ENCODE data around the gene TCERG1.
A peak's percentile ranks its signal among the peaks of the same experiment; 100 is the strongest.

Gene TCERG1

DNA sequence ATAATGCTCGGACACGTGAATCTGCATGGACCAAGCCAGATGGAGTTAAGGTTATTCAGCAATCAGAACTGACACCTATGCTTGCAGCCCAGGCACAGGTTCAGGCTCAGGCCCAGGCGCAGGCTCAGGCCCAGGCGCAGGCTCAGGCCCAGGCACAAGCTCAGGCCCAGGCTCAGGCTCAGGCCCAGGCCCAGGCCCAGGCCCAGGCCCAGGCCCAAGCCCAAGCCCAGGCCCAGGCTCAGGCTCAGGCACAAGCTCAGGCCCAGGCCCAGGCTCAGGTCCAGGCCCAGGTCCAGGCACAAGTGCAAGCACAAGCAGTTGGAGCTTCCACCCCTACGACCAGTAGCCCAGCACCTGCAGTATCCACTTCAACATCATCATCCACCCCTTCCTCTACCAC, 11.8 kb downstream of the TCERG1 start:
- DNase-seq = no peak

DNA sequence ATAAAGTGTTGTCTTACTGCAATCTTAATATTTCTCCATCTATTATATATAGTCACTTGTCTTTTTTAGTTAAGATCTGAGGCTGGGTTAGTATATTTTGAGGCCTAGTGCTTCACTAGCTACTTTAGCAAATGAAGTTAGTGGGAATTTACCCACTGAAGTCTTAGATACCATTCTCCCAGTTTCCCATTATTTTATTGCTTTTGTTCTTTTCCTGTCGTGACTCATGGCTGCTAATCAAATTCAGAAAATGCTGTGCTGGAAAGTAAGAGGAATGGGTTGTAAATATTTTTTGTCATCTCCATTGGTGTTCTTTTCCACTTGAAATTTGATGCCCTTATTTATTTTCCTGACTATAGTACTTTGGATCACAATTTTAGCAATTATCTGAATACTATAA, 14.2 kb downstream of the TCERG1 start:
- no peak for DNase-seq

DNA sequence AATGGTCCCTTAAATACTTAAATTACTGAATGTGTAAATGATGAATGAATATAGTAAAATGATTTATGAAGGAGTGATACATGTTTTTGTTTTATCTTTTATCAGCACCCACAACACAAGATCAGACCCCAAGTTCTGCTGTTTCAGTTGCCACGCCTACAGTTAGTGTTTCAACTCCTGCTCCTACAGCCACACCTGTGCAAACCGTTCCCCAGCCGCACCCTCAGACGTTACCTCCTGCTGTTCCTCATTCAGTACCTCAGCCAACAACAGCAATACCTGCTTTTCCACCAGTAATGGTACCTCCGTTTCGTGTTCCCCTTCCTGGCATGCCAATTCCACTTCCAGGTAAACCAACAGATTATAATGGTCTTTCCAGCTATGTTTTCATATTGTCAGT, 16.3 kb downstream of the TCERG1 start:
- DNase-seq = no peak

DNA sequence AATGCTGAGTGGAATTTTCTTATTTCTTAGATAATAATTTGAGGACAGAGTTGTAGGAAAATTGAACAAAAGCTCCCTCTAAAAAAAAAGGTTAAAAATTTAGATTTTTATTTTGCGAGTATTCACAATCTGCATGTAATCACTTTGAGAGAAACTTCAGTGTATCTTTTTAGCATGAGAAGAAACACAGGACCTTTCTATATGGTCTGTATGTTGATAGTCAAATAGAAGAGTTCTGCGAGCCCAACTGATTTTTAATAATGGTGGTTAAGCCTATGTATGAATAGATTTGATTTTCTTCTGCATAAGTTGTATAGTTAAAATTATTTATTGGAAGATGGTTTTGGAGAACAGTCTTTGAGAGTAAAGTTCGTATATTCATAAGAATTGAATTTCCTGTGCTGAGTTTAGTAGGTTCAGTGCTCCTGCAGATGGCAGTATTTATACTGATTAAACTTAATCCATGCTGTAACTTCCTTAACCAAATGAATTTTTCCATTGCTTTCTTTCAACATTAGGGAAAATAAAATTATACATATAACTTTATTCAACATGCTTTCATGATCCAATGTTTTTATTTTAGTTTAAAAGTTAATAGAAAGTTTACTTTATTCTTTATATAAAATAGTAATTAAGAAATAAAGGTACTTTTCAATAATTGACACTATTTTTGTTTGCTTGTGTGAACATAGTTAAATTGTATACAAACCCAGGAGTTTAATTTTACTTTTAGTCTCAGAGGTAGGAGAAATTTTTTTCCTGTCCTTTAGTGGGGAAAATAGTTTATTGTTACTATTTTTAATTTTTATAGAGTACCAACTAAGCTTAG, 19.6 kb downstream of the TCERG1 start:
- no peak for DNase-seq

DNA sequence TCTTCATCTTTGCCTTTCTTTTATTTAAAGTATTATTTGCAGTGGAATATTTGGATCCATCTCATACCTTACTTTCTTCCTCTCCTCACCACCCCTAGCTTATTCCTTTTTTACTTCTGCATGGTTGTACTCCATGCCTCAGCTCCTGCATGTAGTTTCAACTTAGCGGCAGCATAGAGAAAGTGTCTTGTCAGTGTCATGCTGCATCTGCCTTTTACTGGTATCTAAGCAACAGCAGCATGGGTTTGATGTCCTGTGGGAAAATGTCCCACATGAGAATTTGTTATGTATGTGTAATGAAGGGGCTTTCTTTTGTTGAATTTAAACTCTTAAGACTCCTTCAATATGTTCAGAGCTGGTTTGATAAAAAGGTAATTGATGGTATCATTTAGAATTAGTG, 20.6 kb downstream of the TCERG1 start:
- no peak for DNase-seq

DNA sequence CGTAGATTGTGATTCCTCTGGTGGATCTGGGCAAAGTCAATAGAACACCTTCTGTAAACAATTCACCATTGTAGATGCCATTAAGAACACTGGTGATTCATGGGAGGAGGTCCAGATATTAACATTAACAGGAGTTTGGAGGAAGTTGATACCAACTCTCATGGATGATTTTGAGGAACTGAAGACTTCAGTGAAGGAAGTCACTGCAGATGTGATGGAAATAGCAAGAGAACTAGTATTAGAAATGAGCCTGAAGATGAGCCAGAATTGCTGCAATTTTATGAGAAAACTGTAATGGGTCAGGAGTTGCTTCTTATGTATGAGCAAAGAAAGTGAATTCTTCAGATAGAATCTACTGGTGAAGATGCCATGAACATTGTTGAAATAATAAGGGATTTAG, 26.9 kb downstream of the TCERG1 start:
- DNase-seq = peak; percentile 71

DNA sequence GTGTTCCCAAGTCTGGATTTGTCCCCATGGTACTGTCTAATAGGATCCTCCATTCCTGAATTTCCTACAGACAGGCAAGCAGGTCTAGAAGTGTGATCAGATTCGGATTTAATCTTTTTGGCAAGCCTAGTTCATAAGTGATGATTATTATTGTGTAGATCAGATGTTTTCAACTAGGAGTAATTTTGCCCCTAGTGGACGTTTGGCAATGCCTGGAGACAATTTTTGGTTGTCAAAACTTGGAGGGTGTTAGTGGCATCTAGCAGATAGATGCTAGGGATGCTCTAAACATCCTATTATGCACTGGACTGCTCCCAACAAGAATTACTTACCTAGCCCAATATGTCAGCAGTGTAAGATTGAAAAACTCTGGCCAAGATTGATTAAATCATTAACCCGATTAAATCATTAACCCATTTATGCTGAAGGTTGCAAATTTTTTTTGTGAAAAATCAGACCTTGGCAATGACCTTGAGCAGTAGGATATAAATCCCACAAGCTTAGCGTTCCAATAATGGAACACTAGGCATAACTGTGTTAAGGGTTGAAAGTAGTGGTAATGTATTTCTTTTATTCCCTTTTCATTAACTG, 28.2 kb downstream of the TCERG1 start:
- DNase-seq = no peak

DNA sequence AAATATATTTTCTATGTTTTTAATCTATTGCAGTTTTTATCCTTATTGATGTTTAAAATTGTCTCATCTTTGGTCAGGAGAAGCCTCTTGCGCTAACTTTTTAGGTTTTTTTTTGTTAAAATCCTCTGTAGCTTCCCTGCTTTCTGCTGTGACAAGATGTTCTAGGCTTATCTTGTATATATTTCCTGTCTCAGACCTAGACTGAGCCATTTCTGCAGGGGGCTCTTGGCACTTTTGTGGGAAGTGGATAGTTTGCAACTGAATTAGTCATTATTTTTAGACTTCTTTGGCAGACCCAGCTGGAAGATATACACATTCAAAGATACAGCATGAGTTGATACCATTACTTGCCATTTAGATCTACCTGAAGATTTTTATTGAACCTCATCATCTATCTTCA, 28.8 kb downstream of the TCERG1 start:
- no peak for DNase-seq

DNA sequence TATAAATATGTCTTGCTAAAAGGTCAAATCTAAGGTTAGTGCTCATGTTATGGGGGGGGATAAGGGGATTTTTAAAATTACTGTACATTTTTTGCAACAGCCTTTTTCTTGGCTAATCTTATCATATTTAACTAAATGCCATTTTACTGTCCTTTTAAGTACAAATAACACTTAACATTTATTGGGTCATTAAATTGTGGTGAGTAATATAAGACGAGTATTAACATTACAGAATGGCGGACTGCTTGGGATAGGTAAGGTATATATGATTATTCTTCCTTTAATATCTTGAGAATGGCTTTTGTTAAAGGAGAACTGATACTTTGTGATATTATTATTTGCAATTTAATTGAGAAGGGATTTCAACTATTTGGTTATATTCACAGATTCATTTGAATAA, 35.6 kb downstream of the TCERG1 start:
- no peak for DNase-seq

DNA sequence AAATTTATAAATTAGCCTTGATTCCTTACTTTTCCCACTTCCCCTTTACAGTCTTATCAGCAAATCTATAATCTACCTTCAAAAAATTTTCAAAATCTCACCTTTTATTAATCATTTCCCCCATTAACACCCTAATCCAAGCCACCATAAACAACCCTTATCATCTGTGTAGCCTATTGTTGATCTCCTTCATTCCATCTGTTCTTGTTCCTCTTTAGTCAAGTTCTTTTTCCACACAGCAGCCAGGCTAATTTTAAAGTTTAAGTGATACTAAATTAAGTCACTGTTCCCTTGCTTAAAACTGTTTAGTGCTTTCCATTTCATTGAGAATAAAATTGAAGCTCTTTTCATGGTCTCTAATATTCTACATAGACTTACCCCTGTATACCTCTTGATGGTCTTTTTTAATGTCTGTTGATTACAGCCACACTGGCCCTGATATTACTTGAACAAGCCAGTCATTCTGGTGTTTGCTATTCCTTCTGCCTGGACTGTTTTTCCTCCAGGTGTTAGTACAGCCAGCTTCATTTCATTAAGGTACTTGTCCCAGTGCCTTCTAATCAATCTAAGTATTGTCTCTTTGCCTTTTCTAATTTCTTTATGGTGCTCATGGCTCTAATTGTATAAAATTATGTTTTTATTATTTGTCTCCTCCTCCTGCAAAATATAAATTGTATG, 37.7 kb downstream of the TCERG1 start:
- DNase-seq = no peak

DNA sequence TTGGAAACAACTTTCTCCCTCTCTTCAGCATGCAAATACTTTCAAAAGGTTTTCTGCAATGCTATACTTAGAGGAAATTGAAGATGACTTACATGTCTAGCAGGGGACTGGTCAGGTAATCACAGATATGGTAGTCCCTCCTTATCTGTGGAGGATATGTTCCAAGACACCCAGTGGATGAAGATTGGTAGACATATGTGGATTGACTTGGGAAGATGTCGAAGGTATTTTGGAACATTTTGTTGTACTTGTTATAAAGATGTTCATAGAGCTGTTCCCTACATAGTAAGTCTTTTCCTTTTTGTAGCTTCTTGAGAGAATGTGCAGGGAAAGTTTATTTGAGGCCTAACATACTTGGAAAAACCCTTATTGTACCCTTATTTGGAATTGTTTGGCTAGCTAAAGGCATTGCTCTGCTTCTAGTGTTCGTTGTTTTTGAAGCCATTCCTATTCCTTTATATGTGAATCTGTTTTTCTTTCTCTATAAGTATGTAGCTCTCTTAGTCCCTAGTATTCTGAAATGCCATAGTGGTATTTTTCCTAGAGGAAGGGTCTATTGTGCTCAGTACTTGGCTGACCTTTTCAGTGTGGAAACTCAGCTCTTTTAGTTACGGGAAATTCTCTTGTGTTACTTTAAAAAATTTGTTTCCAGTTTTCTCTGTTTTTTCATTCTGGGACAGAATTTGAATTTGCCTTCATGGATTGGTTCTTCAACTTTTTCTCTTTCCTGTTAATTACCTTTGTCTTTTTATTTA, 43.1 kb downstream of the TCERG1 start:
- DNase-seq = no peak

DNA sequence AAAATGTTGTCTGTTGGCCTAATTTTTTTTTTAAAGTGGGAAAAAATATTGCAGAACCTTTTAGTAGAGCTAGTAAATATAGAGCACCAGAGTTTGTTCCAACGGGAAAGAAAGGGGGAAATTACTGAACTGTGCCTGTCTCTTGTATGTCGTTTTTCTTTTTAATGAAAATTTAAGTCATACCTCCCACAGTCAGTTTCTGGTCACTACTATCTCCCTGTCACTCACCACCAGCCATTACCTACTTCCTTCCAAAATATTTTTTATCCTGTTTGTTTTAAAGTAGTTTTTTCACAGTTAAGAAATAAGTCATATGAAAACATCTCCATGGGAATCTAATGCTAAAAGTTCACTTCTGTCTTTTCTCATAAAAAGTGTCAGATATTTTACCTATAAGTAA, 47.5 kb downstream of the TCERG1 start:
- no peak for DNase-seq

DNA sequence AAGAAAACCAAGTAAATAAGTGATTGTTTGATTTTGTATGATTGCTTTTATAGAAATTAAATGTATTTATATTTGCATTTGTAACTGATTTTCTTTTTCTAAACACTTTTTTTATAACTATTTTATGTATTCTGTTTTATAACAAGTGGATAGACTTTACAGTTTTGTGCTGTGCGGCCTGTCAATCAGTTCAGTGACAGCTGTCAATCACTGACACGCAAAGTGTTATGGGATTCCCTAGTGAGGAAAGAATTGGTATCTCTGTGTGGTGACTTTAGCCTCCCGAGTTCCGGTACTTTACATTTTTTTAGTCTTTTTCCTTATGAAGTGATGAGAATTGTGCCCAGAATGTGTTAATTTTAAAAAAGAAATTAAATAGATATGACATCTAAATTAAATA, 52.5 kb downstream of the TCERG1 start:
- DNase-seq = no peak

DNA sequence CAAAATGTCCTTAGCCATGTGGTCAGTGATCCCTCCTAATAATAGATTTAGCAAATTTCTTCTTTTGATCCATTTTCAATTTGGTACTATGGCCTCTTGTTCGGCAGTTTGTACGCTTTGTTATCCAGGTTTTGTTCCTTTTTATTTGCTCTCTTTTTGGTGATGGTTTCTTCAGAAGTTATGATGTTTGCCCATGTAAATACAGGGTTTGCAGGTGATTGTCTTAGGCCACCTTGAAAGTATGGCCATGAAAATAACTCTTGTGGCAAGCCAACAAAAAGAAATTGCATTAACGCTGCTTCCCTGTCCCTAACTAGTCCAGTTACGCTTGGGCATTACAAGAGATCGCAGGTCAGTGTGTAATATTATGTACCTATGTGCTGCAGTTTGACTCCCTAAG, 60.3 kb downstream of the TCERG1 start:
- no peak for DNase-seq

DNA sequence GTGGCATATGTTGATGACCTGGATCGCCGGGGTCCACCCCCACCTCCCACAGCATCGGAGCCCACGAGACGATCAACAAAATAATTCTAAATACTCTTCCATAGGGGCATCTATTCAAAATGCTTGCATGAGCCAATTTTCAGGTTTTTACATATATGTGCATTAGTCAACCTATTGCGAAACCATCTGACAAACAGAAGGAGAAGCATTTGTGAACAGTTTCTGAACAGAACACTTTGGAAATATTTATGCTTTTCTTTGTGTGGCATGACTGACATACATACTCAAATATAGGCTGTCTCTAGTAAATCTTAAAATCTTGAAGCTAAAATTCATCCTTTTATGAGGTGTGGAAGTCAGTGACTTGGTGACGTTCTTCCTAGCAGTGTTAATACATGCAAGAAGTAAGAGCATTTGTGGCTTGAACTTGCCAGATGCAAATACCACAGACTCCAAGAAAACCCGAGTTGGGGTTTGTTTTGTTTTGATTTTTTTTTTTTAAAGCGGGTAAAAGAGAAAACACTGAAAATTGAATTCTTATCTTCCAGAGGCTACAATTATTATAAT, 63.5 kb downstream of the TCERG1 start:
- peak; percentile 50 for DNase-seq

DNA sequence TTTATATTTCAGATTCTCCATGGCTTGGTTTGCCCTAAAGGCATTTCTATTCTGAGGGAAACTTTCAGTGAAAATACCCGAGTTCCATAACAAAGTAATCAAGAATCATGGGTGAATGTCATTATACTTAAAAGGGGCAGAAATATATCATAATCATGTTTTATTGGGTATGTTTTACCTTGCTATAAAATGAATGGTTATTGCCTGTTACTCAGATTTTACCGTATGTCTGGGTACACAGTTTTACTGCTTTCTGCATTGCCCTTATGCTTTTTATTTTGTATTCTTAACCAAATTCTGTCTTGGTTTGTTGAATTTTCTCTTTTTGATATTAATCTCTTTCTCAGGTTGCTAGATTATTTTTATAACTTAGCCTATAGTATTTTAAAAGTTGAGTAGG, 66.3 kb downstream of the TCERG1 start:
- DNase-seq = no peak

DNA sequence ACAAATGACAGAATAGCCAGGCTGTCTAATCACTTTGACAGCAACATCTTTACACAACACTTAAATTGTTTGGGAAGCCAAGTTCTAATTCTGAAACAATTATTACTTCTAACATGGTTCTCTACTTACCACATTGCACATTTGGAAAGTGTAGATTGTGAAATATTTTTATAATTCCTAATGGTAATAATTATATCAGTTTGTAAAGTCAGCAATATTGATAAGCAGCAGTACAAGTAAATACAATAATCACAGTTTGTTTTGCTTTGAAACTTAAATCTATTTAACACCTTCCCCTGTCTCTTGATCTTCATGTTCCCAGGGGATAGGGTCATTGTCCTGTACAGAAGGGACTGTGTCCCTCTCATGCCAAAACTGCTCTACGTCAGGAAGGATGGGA, 67.4 kb downstream of the TCERG1 start:
- no peak for DNase-seq

DNA sequence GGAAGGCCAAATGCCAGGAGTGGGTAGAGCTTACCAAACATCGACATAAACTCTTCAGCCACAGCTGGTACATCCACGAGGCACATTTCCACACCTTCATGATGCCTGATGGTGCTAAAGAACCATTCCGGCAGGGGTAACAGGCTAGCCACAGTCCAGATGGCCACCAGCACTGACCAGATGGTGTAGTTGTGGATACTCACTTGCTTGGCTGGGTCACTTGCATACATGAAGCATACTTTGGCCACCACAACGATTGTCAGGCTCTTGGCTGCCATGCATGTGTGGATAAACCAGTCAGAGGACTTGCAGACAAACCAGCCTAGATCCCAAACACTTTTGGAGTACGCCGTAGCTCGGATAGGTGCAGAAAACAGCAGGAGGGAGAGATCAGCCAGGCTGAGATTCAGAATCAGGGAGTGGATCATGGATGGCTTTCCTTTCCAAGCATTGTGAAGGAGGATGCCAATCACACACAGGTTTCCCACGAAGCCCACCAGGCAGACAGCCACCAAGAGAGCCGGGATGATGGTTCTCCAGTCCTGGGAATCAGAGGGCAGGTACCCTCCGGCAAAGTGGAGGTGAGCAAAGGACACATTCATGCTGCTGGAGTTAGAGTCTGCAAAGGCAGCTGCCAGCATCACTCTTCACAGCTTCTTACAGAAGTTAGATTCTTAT, 68.5 kb downstream of the TCERG1 start:
- DNase-seq = no peak

DNA sequence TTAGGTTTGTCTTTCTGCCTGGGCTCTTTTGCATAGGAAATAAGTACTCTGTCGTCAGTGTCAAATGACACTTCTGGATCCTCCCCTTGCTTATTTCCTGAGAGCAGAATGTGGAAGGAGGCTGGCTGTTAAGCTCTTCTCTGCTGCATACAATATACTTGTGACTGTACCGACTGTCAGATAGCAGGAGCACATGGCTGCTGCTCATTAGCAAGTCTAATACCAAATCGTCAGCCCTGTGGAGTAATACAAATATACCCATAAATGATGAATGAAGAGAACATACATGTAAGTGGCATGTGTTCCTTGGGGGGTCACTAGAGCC, 69.0 kb downstream of the TCERG1 start, which contains the start of gene GPR151:
GPR151 (minus strand) TSS at position 40 of the 325 bp plus-strand sequence. CDS start 77 bp downstream, outside the sequence.
- no peak for DNase-seq

DNA sequence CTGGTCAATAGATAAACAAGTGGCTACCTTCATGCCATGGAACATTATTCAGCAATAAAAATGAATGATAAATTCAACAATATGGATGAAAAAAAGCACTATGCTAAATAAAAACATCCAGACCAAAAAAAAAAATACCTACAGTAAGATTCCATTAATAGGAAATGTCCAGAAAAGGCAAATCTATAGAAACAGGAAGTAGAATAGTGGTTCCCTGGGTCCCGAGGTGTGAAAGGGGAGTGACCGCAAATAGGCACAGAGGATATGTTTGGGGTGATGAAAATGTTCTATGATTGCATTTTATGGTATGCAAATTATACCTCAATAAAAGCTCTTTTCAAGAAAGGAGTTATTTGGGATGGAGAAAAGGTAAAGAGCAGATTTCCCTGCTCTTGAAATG, 72.4 kb downstream of the TCERG1 start:
- no peak for DNase-seq

DNA sequence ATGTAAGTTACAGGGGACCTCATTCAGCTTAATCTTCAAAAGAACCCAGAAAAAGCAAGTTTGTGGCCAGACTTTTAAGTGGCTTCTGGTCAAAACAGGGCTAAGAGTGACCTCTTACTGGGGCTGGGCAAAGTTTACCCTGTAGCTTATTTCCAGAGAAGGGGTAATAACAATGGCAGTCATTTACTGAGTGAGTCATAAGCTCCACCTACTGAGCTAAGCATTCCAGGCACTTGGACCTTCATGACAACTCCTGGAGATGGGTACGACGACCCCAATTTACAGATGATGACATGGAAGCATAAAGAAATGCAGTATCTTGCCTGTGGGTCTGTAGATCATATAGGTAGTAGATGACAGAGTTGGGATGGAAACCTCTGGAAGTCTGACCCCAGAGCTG, 73.6 kb downstream of the TCERG1 start:
- no peak for DNase-seq

DNA sequence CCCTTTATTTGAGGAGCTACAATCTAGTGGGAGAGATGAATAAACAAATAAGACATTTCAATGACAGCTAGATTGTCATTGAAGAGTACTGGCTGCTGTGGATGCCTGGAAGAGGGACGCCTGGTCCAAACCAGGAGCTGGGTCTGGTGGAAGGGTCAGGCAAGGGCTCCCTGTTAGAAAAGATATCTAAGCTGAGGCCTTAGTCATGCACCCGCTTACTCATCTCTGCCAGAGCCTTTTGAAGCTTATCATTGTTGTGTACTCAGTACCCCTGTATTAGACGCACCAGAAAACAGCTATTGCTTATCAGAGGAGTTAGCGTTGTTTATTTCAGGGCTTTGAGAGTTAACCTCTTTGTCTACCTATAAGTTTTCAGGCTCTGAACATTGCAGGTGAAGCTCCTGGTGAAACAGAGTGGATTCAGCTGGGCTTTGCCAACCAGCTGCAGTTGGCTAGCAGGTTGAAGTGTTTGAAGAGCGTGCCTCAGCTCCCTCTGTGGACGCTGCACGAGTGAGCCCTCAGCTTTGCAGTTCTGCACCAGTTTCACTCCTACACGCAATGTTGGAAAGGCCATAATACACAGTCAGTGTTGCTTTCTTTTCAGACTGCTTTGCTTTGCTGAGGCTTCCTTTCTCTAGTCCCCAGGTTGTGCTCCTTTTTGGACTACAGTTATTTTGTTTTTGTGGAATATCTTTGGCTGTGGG, 74.4 kb downstream of the TCERG1 start:
- no peak for DNase-seq
